ENCODE measurements around the gene PSIP1. TPM values are rescaled to one million over a fixed set of nuclear protein-coding genes. Genes with fewer than 3 reads are reported as not detected.

Gene PSIP1
- total RNA-seq, 1 experiment from 2014 or later, result 56.2 TPM

- no TSS peak for BruUV-seq (replicated peaks)
- Mint-ChIP-seq H3K4me3 (ENCODE audit: low read depth, unreplicated experiment) (no peak overlapping the region), H3K27me3 (ENCODE audit: unreplicated experiment) (no peaks in the 10 kb centered on the region), H3K27ac (ENCODE audit: unreplicated experiment) (no peak overlapping the region), H3K9me3 (ENCODE audit: low read depth, unreplicated experiment) (no peaks in the 10 kb centered on the region), H3K4me1 (ENCODE audit: low read depth, unreplicated experiment) (no peaks in the 10 kb centered on the region), H3K36me3 (ENCODE audit: insufficient read depth, unreplicated experiment) (no peaks in the 10 kb centered on the region)
- TF ChIP-seq CTCF (IDR thresholded peaks at IDR 0.05; ENCODE audit: unreplicated experiment), result no peak
- intact Hi-C loops (cut with micrococcal nuclease; ENCODE audit: unreplicated experiment), result no loop called here
- no peak for DNase-seq
- CTCF ChIA-PET, result no interaction called here
These were observed 30.7 kb downstream of the PSIP1 start for GRCh38 chr9:15480028-15480427.

DNA sequence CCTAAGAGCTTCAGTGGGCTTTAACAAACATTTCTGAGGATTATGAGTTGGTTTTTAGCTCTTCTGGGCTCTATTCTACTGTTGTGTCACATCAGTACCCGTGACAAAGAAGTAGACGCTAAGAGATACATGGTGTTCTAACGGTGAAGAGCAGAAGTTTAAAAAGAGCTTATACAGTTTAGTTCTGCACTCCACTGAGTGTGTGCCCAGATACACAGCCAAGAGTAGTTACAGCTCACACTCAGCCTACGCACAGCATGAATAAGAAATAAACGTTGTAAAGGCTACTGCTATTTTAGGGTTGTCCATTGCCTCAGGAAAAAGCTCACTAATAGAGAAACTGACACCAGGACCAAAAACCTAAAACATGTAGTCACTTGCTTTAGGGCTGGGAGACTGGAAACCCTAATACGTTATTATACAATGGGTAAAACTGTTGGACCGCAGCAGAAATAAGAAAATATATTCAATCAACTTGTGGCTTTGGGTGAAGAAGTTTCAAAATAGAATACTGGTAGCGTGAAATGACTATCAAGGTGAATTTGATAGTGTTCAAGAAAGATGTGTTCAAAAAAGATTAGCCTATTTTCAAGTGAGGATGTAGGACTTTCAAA, 34.7 kb downstream of the PSIP1 start:
- Mint-ChIP-seq H3K27ac (ENCODE audit: unreplicated experiment) (no peak overlapping the region), H3K27me3 (ENCODE audit: unreplicated experiment) (no peaks in the 10 kb centered on the region), H3K4me1 (ENCODE audit: low read depth, unreplicated experiment) (no peaks in the 10 kb centered on the region), H3K9me3 (ENCODE audit: low read depth, unreplicated experiment) (no peaks in the 10 kb centered on the region), H3K36me3 (ENCODE audit: insufficient read depth, unreplicated experiment) (peaks cover 6% of the 10 kb centered on the region), H3K4me3 (ENCODE audit: low read depth, unreplicated experiment) (no peak overlapping the region)
- CTCF ChIA-PET, result no interaction called here
- no peak for TF ChIP-seq CTCF (IDR thresholded peaks at IDR 0.05; ENCODE audit: unreplicated experiment)
- BruUV-seq (replicated peaks), result no TSS peak
- no peak for DNase-seq
- intact Hi-C loops (cut with micrococcal nuclease; ENCODE audit: unreplicated experiment), result no loop called here

- no TSS peak for BruUV-seq (replicated peaks)
- CTCF ChIA-PET, result interaction anchor here (0.8 kb wide), 1 partner anchor 12 kb away, joined by 6 read pairs; no protein-coding TSS in a partner anchor
- intact Hi-C loops (cut with micrococcal nuclease; ENCODE audit: unreplicated experiment), result no loop called here
- DNase-seq, result no peak
- H3K4me1 Mint-ChIP-seq (ENCODE audit: low read depth, unreplicated experiment), result no peaks in the 10 kb centered on the region
- no peaks in the 10 kb centered on the region for H3K9me3 Mint-ChIP-seq (ENCODE audit: low read depth, unreplicated experiment)
- peaks cover 6% of the 10 kb centered on the region for H3K36me3 Mint-ChIP-seq (ENCODE audit: insufficient read depth, unreplicated experiment)
- H3K27ac Mint-ChIP-seq (ENCODE audit: unreplicated experiment), result no peak overlapping the region
- H3K27me3 Mint-ChIP-seq (ENCODE audit: unreplicated experiment), result no peaks in the 10 kb centered on the region
- no peak for TF ChIP-seq CTCF (IDR thresholded peaks at IDR 0.05; ENCODE audit: unreplicated experiment)
- no peak overlapping the region for H3K4me3 Mint-ChIP-seq (ENCODE audit: low read depth, unreplicated experiment)
These were observed 40.9 kb downstream of the PSIP1 start for GRCh38 chr9:15469862-15470261.

DNA sequence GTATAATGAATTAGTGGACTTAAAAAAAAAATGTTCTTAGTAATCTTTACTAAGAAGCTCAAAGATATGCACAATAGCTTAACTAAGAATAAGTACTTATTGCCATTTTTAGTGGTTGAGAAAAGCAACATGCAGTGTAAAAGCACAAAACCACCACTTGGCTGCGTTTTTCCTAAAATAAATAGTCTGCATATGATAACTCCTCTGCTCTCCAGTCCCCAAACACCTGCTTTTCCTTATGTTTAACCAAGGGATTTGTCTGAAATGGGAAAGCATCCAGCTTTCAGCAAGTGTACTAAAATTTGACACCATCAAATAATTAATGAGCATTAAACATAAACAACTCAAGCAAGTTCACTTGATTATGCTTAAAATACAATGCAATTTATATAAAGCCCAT, 41.4 kb downstream of the PSIP1 start:
- Mint-ChIP-seq H3K9me3 (ENCODE audit: low read depth, unreplicated experiment) (no peaks in the 10 kb centered on the region), H3K4me3 (ENCODE audit: low read depth, unreplicated experiment) (no peak overlapping the region), H3K27me3 (ENCODE audit: unreplicated experiment) (no peaks in the 10 kb centered on the region), H3K27ac (ENCODE audit: unreplicated experiment) (no peak overlapping the region), H3K4me1 (ENCODE audit: low read depth, unreplicated experiment) (no peaks in the 10 kb centered on the region), H3K36me3 (ENCODE audit: insufficient read depth, unreplicated experiment) (peaks cover 6% of the 10 kb centered on the region)
- CTCF ChIA-PET, result interaction anchor here (0.8 kb wide), 1 partner anchor 11 kb away, joined by 6 read pairs; no protein-coding TSS in a partner anchor
- intact Hi-C loops (cut with micrococcal nuclease; ENCODE audit: unreplicated experiment), result no loop called here
- no peak for DNase-seq
- no TSS peak for BruUV-seq (replicated peaks)
- TF ChIP-seq CTCF (IDR thresholded peaks at IDR 0.05; ENCODE audit: unreplicated experiment), result no peak
